Uterus (tissue), 2 donors: ENCODE data around the gene ATP2C2.

Source experiments
- POLR2A ChIP-seq, 2 donors: fragments of 450-650 bp; IDR thresholded peaks; one replicate each; pipeline ENCODE4 v1.6.1; 2016; ENCODE audit warnings: antibody characterized with exemption in 2 of 2, mild to moderate bottlenecking in 1 of 2, moderate library complexity in 1 of 2
- TF ChIP-seq, protein P1 (sequence below), 4 experiments: fragments of 200-600 bp in 2 of 4; fragments of 450-650 bp in 2 of 4; sonication (generic) in 2 of 4; IDR thresholded peaks; one replicate each; pipeline ENCODE4 v1.5.1; 2016 to 2019; ENCODE audit warnings: antibody characterized with exemption in 4 of 4, mild to moderate bottlenecking in 2 of 4, moderate library complexity in 1 of 4

DNA sequence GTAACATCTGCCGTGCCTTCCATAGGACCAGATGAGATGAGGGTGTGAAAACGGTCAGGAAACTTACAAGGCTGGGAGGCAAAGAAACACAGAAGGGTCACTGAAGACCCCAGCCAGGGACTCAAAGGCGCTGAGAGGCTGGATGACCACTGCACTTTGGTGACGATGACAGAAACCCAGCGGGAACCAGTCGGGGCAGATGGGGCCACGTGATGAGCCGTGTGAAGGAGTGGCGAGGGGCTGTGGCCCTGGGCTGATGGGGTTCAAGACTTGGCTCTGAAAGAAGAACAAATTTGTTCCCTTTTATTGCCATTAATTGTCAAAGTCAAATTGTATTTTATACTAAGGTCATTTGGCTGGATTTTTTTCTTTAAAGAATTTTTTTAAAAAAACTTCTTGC lies 28.6 kb upstream of the ATP2C2 start:
- TF ChIP-seq, protein P1, sequence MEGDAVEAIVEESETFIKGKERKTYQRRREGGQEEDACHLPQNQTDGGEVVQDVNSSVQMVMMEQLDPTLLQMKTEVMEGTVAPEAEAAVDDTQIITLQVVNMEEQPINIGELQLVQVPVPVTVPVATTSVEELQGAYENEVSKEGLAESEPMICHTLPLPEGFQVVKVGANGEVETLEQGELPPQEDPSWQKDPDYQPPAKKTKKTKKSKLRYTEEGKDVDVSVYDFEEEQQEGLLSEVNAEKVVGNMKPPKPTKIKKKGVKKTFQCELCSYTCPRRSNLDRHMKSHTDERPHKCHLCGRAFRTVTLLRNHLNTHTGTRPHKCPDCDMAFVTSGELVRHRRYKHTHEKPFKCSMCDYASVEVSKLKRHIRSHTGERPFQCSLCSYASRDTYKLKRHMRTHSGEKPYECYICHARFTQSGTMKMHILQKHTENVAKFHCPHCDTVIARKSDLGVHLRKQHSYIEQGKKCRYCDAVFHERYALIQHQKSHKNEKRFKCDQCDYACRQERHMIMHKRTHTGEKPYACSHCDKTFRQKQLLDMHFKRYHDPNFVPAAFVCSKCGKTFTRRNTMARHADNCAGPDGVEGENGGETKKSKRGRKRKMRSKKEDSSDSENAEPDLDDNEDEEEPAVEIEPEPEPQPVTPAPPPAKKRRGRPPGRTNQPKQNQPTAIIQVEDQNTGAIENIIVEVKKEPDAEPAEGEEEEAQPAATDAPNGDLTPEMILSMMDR (IDR thresholded peaks at IDR 0.05) = no peak
- TF ChIP-seq POLR2A (IDR thresholded peaks at IDR 0.05) = no peak
